ENCODE measurements around the gene SCARF2. TPM values are rescaled to one million over a fixed set of nuclear protein-coding genes. Genes with fewer than 3 reads are reported as not detected.
A peak's percentile ranks its signal among the peaks of the same experiment; 100 is the strongest.

SCARF2 gene
- total and polyA plus RNA-seq, 8 donors = 0.89 to 42.9 (median 3.9) TPM

- intact Hi-C loops (cut with DNase I; ENCODE audit: low total_unique reads) = no loop called here
- H3K27me3 ChIP-seq = peaks cover 0 to 96% (median 61%) of the 10 kb centered on the region in 3 donors
- WGBS, 5 donors = 18 to 40% (median 24%) methylated on average over 30 to 75 of the region's 75 CpGs
- DNase-seq = peak; percentile 83 to 84
- no peaks in the 10 kb centered on the region for H3K9me3 ChIP-seq
- peaks cover 0 to 44% (median 28%) of the 10 kb centered on the region in 4 donors for H3K36me3 ChIP-seq
- peaks cover 42 to 62% (median 50%) of the 10 kb centered on the region in 4 donors for H3K4me1 ChIP-seq
- peak overlapping the region; percentile 42 to 59 (median 48) for H3K4me3 ChIP-seq
- TF ChIP-seq EP300 (IDR thresholded peaks at IDR 0.05) = no peak
- no peak for TF ChIP-seq CTCF (IDR thresholded peaks at IDR 0.05)
- no peak for TF ChIP-seq POLR2A (IDR thresholded peaks at IDR 0.05)
- TF ChIP-seq POLR2AphosphoS5 (IDR thresholded peaks at IDR 0.05) = no peak
- H3K27ac ChIP-seq = no peak overlapping the region
Measured at GRCh38 chr22:20429254-20430100, 8.1 kb downstream of the SCARF2 start.

- no peak for DNase-seq
- Histone ChIP-seq H3K27ac (no peak overlapping the region), H3K27me3 (peaks cover 0 to 98% (median 61%) of the 10 kb centered on the region in 3 donors), H3K4me1 (peaks cover 48 to 68% (median 55%) of the 10 kb centered on the region in 4 donors), H3K36me3 (peaks cover 0 to 44% (median 28%) of the 10 kb centered on the region in 4 donors), H3K9me3 (no peaks in the 10 kb centered on the region), H3K4me3 (peak overlapping the region; percentile 42 to 59 (median 48))
- intact Hi-C loops (cut with DNase I; ENCODE audit: low total_unique reads) = no loop called here
- WGBS, 5 donors = 45 to 69% (median 55%) methylated on average over 23 of the region's 23 CpGs
- TF ChIP-seq EP300 (IDR thresholded peaks at IDR 0.05) (no peak), POLR2A (IDR thresholded peaks at IDR 0.05) (no peak), CTCF (IDR thresholded peaks at IDR 0.05) (no peak)
Measured at GRCh38 chr22:20428496-20429253, 8.9 kb downstream of the SCARF2 start.

GRCh38 chr22:20427945-20428417, 9.6 kb downstream of the SCARF2 start:
- Histone ChIP-seq H3K36me3 (peaks cover 0 to 44% (median 28%) of the 10 kb centered on the region in 4 donors), H3K9me3 (no peaks in the 10 kb centered on the region), H3K4me3 (no peak overlapping the region), H3K27ac (no peak overlapping the region), H3K27me3 (peaks cover 0 to 94% (median 61%) of the 10 kb centered on the region in 3 donors), H3K4me1 (peaks cover 53 to 70% (median 62%) of the 10 kb centered on the region in 4 donors)
- intact Hi-C loops (cut with DNase I; ENCODE audit: low total_unique reads) = no loop called here
- WGBS, 5 donors = 95 to 100% (median 97%) methylated on average over 3 to 4 of the region's 4 CpGs
- DNase-seq = no peak
- no peak for TF ChIP-seq POLR2A (IDR thresholded peaks at IDR 0.05)
- TF ChIP-seq EP300 (IDR thresholded peaks at IDR 0.05) = no peak
- TF ChIP-seq CTCF (IDR thresholded peaks at IDR 0.05) = no peak
- no peak for TF ChIP-seq POLR2AphosphoS5 (IDR thresholded peaks at IDR 0.05)

Measured in stomach (tissue), 9 donors.